ENCODE data around the gene RAC2. TPM values are rescaled to one million over a fixed set of nuclear protein-coding genes. Genes with fewer than 3 reads are reported as not detected.

RAC2 gene
- total and polyA plus RNA-seq, 7 donors = 0.90 to 5.0 (median 2.3) TPM

DNA sequence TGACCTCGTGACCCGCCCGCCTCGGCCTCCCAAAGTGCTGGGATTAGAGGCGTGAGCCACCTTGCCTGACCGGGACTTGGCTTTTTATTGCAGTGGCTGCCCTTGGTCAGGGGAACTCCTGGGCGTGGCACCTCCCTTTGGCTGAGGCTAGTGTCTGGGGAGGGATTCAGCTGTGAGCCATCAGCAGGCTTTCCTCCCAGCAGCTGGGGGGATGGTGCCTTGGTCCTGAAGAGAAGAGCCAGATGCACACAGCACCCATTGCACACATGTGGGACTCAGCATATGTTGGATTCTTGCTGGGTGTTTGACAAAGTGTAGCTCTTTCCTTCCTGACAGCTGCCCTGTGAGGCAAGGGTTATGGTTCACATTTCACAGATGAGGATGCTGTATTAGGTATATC, 46.7 kb upstream of the RAC2 start:
- WGBS, 3 donors = 25 to 38% (median 36%) methylated on average over 7 of the region's 7 CpGs
- no peak for ATAC-seq
- no peaks in the 10 kb centered on the region for H3K4me1 ChIP-seq

DNA sequence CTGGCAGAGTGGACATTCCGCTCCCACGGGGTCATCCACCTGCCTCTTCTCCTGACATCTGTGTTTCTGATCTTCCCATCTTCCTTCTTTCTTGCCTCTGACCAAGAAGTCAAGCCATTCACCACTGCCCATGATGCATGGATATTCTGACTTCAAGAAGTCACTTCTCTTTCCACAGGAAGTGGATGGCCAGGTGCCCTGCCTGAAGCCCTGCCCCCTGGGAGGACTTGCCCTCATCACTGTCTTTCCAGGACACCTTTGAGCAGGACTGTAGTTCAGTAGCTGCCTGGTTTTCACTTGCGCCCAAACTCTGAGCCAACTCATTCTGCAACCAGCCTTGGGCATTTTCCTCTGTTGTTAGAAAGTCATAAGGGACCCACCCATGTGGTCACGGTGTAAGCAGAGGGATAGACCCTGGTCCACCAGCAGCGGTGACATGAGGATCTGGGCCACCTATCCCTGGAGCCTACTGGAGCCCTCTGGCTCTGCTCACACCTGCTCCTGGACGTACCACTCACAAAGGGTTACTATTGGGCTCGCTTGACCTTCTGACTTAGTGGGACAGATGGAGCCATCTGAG, 45.2 kb upstream of the RAC2 start:
- WGBS, 3 donors = 79 to 80% (median 80%) methylated on average over 7 of the region's 7 CpGs
- TF ChIP-seq, protein P1, sequence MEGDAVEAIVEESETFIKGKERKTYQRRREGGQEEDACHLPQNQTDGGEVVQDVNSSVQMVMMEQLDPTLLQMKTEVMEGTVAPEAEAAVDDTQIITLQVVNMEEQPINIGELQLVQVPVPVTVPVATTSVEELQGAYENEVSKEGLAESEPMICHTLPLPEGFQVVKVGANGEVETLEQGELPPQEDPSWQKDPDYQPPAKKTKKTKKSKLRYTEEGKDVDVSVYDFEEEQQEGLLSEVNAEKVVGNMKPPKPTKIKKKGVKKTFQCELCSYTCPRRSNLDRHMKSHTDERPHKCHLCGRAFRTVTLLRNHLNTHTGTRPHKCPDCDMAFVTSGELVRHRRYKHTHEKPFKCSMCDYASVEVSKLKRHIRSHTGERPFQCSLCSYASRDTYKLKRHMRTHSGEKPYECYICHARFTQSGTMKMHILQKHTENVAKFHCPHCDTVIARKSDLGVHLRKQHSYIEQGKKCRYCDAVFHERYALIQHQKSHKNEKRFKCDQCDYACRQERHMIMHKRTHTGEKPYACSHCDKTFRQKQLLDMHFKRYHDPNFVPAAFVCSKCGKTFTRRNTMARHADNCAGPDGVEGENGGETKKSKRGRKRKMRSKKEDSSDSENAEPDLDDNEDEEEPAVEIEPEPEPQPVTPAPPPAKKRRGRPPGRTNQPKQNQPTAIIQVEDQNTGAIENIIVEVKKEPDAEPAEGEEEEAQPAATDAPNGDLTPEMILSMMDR (IDR thresholded peaks at IDR 0.05) = no peak
- ATAC-seq (no peak), DNase-seq (no peak)
- no peak overlapping the region for H3K27ac ChIP-seq
- no peaks in the 10 kb centered on the region for H3K9me3 ChIP-seq
- H3K27me3 ChIP-seq (ENCODE audit: insufficient read depth in 3 of 3, low read length in 2 of 3) = peaks cover 0 to 28% (median 7%) of the 10 kb centered on the region in 3 donors
- H3K4me1 ChIP-seq = no peaks in the 10 kb centered on the region
- intact Hi-C loops (cut with DNase I) = no loop called here
- no peak overlapping the region for H3K4me3 ChIP-seq
- H3K36me3 ChIP-seq (ENCODE audit: insufficient read depth in 1 of 2, low read depth in 1 of 2) = no peaks in the 10 kb centered on the region

More for the DNA sequence above, 46.7 kb upstream of the RAC2 start:
- TF ChIP-seq, protein P1 (IDR thresholded peaks at IDR 0.05) = no peak
- no peak for DNase-seq
- Histone ChIP-seq H3K4me3 (no peak overlapping the region), H3K27me3 (ENCODE audit: insufficient read depth in 3 of 3, low read length in 2 of 3) (peaks cover 0 to 31% (median 9%) of the 10 kb centered on the region in 3 donors), H3K36me3 (ENCODE audit: insufficient read depth in 1 of 2, low read depth in 1 of 2) (no peaks in the 10 kb centered on the region), H3K27ac (no peak overlapping the region), H3K9me3 (no peaks in the 10 kb centered on the region)
- intact Hi-C loops (cut with DNase I) = no loop called here

GRCh38 chr22:37288521-37288920, 44.5 kb upstream of the RAC2 start:
- Histone ChIP-seq H3K9me3 (no peaks in the 10 kb centered on the region), H3K27me3 (ENCODE audit: insufficient read depth in 3 of 3, low read length in 2 of 3) (peaks cover 0 to 30% (median 14%) of the 10 kb centered on the region in 3 donors), H3K4me1 (no peaks in the 10 kb centered on the region), H3K4me3 (no peak overlapping the region), H3K27ac (no peak overlapping the region), H3K36me3 (ENCODE audit: insufficient read depth in 1 of 2, low read depth in 1 of 2) (no peaks in the 10 kb centered on the region)
- intact Hi-C loops (cut with DNase I) = no loop called here
- TF ChIP-seq, protein P1 (IDR thresholded peaks at IDR 0.05) = no peak
- ATAC-seq (no peak), DNase-seq (no peak)
- WGBS, 3 donors = 85 to 92% (median 86%) methylated on average over 7 of the region's 7 CpGs

DNA sequence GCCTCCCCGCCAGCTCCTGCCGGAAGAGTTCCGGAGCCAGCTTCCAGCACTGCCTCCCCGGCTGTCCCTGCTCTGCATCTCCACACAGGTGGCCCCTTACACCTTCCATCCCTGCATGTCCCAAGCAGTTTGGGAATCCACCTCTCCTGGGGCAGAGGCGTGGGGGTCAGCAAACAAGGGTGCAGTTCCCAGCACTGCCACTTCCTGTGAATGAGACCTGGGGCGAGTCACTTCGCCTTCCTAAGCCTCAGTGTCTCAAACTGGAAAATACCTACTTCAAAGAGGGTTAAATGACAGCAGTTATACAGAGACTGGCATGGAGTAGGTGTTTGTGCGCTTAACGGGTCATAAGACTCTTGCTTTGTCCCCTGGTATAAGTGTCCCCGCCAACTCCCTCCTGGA, 43.5 kb upstream of the RAC2 start:
- Histone ChIP-seq H3K4me1 (no peaks in the 10 kb centered on the region), H3K27ac (no peak overlapping the region), H3K36me3 (ENCODE audit: insufficient read depth in 1 of 2, low read depth in 1 of 2) (no peaks in the 10 kb centered on the region), H3K4me3 (no peak overlapping the region), H3K27me3 (ENCODE audit: insufficient read depth in 3 of 3, low read length in 2 of 3) (peaks cover 0 to 29% (median 16%) of the 10 kb centered on the region in 3 donors), H3K9me3 (no peaks in the 10 kb centered on the region)
- ATAC-seq (no peak), DNase-seq (no peak)
- WGBS, 3 donors = 71 to 84% (median 71%) methylated on average over 10 of the region's 10 CpGs
- intact Hi-C loops (cut with DNase I) = no loop called here
- TF ChIP-seq, protein P1 (IDR thresholded peaks at IDR 0.05) = no peak

GRCh38 chr22:37285937-37286336, 41.9 kb upstream of the RAC2 start:
- intact Hi-C loops (cut with DNase I) = no loop called here
- WGBS, 3 donors = 77 to 84% (median 78%) methylated on average over 10 of the region's 10 CpGs
- DNase-seq (no peak), ATAC-seq (no peak)
- TF ChIP-seq, protein P1 (IDR thresholded peaks at IDR 0.05) = no peak
- Histone ChIP-seq H3K4me3 (no peak overlapping the region), H3K36me3 (ENCODE audit: insufficient read depth in 1 of 2, low read depth in 1 of 2) (no peaks in the 10 kb centered on the region), H3K9me3 (no peaks in the 10 kb centered on the region), H3K27me3 (ENCODE audit: insufficient read depth in 3 of 3, low read length in 2 of 3) (peaks cover 0 to 35% (median 14%) of the 10 kb centered on the region in 3 donors), H3K4me1 (no peaks in the 10 kb centered on the region), H3K27ac (no peak overlapping the region)
